Activated CD8-positive, alpha-beta T cell treated with anti-CD3 and anti-CD28 coated beads, Interleukin-2, amount 10 ng/mL, durations not matched to agents 7 days and 5 days (primary cell): ENCODE results near the gene COL4A3. TPM values are rescaled to one million over a fixed set of nuclear protein-coding genes. Genes with fewer than 3 reads are reported as not detected.
"Not testable (repeated sequence)": the region's sequence is repeated elsewhere in the genome, so short reads cannot be mapped to it uniquely, and the experiment has no call there.

Experiments
- ATAC-seq: fragments of 150-1000 bp; cut with Tn5 transposase; one replicate; pipeline ENCODE4 v1.10.0; 2021; ENCODE audit warnings: moderate library complexity
- CTCF ChIA-PET: fragments of 350-600 bp; sonication (Branson Sonifier 250); formaldehyde crosslinking; loops from one replicate; lab custom pipeline; 2021; ENCODE audit warnings: antibody characterized with exemption; lab: Charles Lee
- POLR2A ChIA-PET: fragments of 350-600 bp; sonication (Branson Sonifier 250); formaldehyde crosslinking; loops from one replicate; lab custom pipeline; 2021; ENCODE audit warnings: antibody characterized with exemption; lab: Charles Lee
- DNase-seq: peaks from one replicate; pipeline ENCODE4 v3.0.0-alpha.2; 2020
- H3K27ac Mint-ChIP-seq: one replicate; pipeline ENCODE4 v1.8.0; 2021; ENCODE audit warnings: mild to moderate bottlenecking, mixed read lengths
- H3K27me3 Mint-ChIP-seq: one replicate; pipeline ENCODE4 v1.8.0; 2021; ENCODE audit warnings: low read depth, mixed read lengths
- H3K36me3 Mint-ChIP-seq: one replicate; pipeline ENCODE4 v1.8.0; 2021; ENCODE audit warnings: low read depth, mixed read lengths
- H3K4me1 Mint-ChIP-seq: one replicate; pipeline ENCODE4 v1.8.0; 2021; ENCODE audit warnings: low read depth, mixed read lengths
- H3K4me3 Mint-ChIP-seq: one replicate; pipeline ENCODE4 v1.8.0; 2021; ENCODE audit warnings: mild to moderate bottlenecking, mixed read lengths
- H3K9me3 Mint-ChIP-seq: one replicate; pipeline ENCODE4 v1.8.0; 2022; ENCODE audit warnings: mixed read lengths; ENCODE audit not compliant: insufficient read depth
- total RNA-seq, 2 experiments: library from RNA; stranded (reverse); gene quantifications; one replicate each; pipeline ENCODE4 v1.2.3, GENCODE V29; 2021

The COL4A3 gene
- total RNA-seq, 2 experiments from 2014 or later: not detected

GRCh38 chr2:227161947-227162346 is 2.5 kb upstream of the COL4A3 start:
- peaks cover 72% of the 10 kb centered on the region for H3K27me3 Mint-ChIP-seq
- no peak overlapping the region for H3K27ac Mint-ChIP-seq
- peaks cover 9% of the 10 kb centered on the region for H3K4me1 Mint-ChIP-seq
- ChIA-PET POLR2A (no interaction called here), CTCF (no interaction called here)
- no peak overlapping the region for H3K4me3 Mint-ChIP-seq
- no peaks in the 10 kb centered on the region for H3K36me3 Mint-ChIP-seq
- ATAC-seq: no peak
- DNase-seq: no peak
- H3K9me3 Mint-ChIP-seq: no peaks in the 10 kb centered on the region

GRCh38 chr2:227163485-227163997 is 883 bp upstream of the COL4A3 start:
- H3K9me3 Mint-ChIP-seq: no peaks in the 10 kb centered on the region
- H3K27me3 Mint-ChIP-seq: peaks cover 74% of the 10 kb centered on the region

GRCh38 chr2:227164763-227165291 is 403 bp downstream of the COL4A3 start:
- Mint-ChIP-seq H3K4me1 (peaks cover 9% of the 10 kb centered on the region), H3K27me3 (peaks cover 66% of the 10 kb centered on the region), H3K4me3 (peak overlapping the region; percentile 58), H3K9me3 (no peaks in the 10 kb centered on the region), H3K36me3 (no peaks in the 10 kb centered on the region), H3K27ac (no peak overlapping the region)
- ATAC-seq (peak; percentile 69), DNase-seq (peak; percentile 48)
- ChIA-PET POLR2A (no interaction called here), CTCF (no interaction called here)

More at GRCh38 chr2:227163485-227163997, 883 bp upstream of the COL4A3 start:
- POLR2A ChIA-PET: no interaction called here
- Mint-ChIP-seq H3K4me1 (peaks cover 9% of the 10 kb centered on the region), H3K4me3 (peak overlapping the region; percentile 61), H3K27ac (no peak overlapping the region), H3K36me3 (no peaks in the 10 kb centered on the region)
- ATAC-seq (peak; percentile 8), DNase-seq (no peak)
- CTCF ChIA-PET: interaction anchor here (0.8 kb wide), 1 partner anchor 75 kb away, joined by 3 read pairs; no protein-coding TSS in a partner anchor

DNA sequence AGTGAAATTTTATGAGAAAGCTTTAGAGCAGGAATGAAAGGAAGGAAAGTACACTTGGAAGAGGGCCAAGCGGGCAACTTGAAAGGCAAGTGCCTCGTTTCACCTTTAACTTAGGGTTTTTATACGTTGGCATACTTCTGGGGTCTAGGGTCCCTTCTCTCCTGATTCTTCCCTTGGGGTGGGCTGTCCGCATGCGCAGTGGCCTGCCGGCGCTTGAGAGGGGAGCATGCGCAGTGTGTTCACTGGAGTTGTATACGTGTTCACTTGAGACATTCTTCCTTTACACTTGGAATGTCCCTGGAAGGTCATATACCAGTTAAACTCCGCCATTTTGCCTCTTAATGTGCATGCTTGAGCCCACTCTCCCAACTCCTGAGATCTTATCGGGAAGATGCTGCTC is 7.4 kb downstream of the COL4A3 start:
- H3K4me1 Mint-ChIP-seq, DNase-seq, H3K27ac Mint-ChIP-seq, H3K9me3 Mint-ChIP-seq, POLR2A ChIA-PET, H3K27me3 Mint-ChIP-seq, ATAC-seq, H3K4me3 Mint-ChIP-seq, H3K36me3 Mint-ChIP-seq, CTCF ChIA-PET: not testable (repeated sequence)

GRCh38 chr2:227177592-227178336 is 13.3 kb downstream of the COL4A3 start:
- no peak for DNase-seq
- Mint-ChIP-seq H3K36me3 (no peaks in the 10 kb centered on the region), H3K4me3 (no peak overlapping the region), H3K27ac (no peak overlapping the region), H3K9me3 (no peaks in the 10 kb centered on the region), H3K4me1 (no peaks in the 10 kb centered on the region), H3K27me3 (peaks cover 3% of the 10 kb centered on the region)
- ATAC-seq: no peak
- CTCF ChIA-PET: no interaction called here
- POLR2A ChIA-PET: no interaction called here

- Mint-ChIP-seq H3K27me3 (peaks cover 3% of the 10 kb centered on the region), H3K4me3 (no peak overlapping the region), H3K36me3 (no peaks in the 10 kb centered on the region), H3K4me1 (no peaks in the 10 kb centered on the region), H3K9me3 (no peaks in the 10 kb centered on the region), H3K27ac (no peak overlapping the region)
- CTCF ChIA-PET: no interaction called here
- DNase-seq (no peak), ATAC-seq (no peak)
- POLR2A ChIA-PET: no interaction called here
These were observed 15.7 kb downstream of the COL4A3 start for GRCh38 chr2:227179988-227180685.

DNA sequence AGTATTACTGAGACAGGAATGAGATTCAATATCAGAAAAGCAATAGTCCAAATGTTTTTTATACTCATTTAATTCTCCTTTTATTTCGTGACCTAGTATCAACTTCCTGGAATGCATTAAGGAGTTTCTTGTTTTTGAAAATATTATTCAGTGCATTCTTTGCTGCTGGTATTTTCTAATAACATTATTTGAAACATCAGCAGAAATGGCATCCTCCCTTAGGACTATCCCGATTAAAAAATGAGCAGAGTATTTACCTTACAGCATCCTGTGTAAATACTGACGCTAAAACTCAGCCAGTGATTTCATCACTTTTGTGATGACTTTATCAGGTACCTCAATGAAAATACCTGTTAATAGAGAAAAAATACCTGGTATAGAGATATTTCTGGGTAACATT is 16.3 kb downstream of the COL4A3 start:
- ChIA-PET POLR2A (no interaction called here), CTCF (no interaction called here)
- no peak for ATAC-seq
- Mint-ChIP-seq H3K4me3 (no peak overlapping the region), H3K4me1 (no peaks in the 10 kb centered on the region), H3K27me3 (peaks cover 3% of the 10 kb centered on the region), H3K27ac (no peak overlapping the region), H3K36me3 (no peaks in the 10 kb centered on the region), H3K9me3 (no peaks in the 10 kb centered on the region)
- DNase-seq: no peak

DNA sequence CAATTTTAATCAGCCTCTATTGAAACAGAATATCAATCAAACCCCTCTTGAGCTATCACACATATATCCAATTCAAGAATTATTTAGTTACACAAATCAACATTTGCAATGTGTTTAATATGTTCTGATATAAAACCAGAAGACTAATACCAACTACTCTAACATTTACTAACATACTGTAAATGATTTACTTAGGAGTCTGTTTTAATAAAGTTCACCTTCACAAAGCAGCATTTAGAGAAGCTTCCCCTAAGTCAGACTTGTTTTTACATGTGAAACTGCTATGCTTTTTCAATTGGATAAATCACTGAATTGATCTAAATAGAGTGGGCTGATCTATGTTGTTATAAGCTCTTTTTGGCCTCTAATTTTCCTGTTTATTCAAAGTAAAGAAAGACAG is 18.3 kb downstream of the COL4A3 start:
- ATAC-seq (no peak), DNase-seq (no peak)
- ChIA-PET POLR2A (no interaction called here), CTCF (interaction anchor here (1.1 kb wide), 1 partner anchor 56 kb away, joined by 3 read pairs; no protein-coding TSS in a partner anchor)
- Mint-ChIP-seq H3K27ac (no peak overlapping the region), H3K4me1 (no peaks in the 10 kb centered on the region), H3K4me3 (no peak overlapping the region), H3K27me3 (peaks cover 6% of the 10 kb centered on the region), H3K36me3 (no peaks in the 10 kb centered on the region), H3K9me3 (no peaks in the 10 kb centered on the region)

- POLR2A ChIA-PET: no interaction called here
- H3K27me3 Mint-ChIP-seq: peaks cover 8% of the 10 kb centered on the region
- no peak overlapping the region for H3K4me3 Mint-ChIP-seq
- H3K4me1 Mint-ChIP-seq: no peaks in the 10 kb centered on the region
- CTCF ChIA-PET: no interaction called here
- no peak for ATAC-seq
- H3K36me3 Mint-ChIP-seq: no peaks in the 10 kb centered on the region
- DNase-seq: no peak
- H3K9me3 Mint-ChIP-seq: no peaks in the 10 kb centered on the region
- H3K27ac Mint-ChIP-seq: no peak overlapping the region
These were observed 19.4 kb downstream of the COL4A3 start for GRCh38 chr2:227183657-227184367.

- ATAC-seq: no peak
- no peak for DNase-seq
- H3K27ac Mint-ChIP-seq: no peak overlapping the region
- H3K27me3 Mint-ChIP-seq: peaks cover 13% of the 10 kb centered on the region
- ChIA-PET CTCF (interaction anchor here (1.5 kb wide), 1 partner anchor 48 kb away, joined by 3 read pairs; no protein-coding TSS in a partner anchor), POLR2A (no interaction called here)
- no peaks in the 10 kb centered on the region for H3K9me3 Mint-ChIP-seq
- H3K4me3 Mint-ChIP-seq: no peak overlapping the region
- H3K36me3 Mint-ChIP-seq: no peaks in the 10 kb centered on the region
- no peaks in the 10 kb centered on the region for H3K4me1 Mint-ChIP-seq
These were observed 21.3 kb downstream of the COL4A3 start for GRCh38 chr2:227185615-227186232.

DNA sequence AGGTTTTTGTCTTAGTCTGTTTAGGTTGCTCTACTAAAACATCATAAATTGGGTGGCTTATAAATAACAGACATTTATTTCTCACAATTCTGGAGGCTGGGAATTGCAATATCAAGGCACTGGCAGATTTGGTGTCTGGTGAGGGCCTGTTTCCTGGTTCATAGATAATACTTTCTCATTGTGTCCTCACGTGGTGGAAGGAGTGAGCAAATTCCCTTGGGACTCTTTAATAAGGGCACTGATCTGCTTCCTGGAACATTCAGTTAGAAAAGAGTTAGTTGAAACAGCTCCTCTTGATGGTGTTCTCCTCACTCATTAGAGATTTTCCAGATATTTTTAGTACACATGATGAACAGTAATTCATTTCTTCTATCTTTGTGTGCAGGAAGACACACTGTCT is 22.3 kb downstream of the COL4A3 start:
- Mint-ChIP-seq H3K36me3 (no peaks in the 10 kb centered on the region), H3K4me3 (no peak overlapping the region), H3K27me3 (peaks cover 13% of the 10 kb centered on the region), H3K4me1 (no peaks in the 10 kb centered on the region), H3K9me3 (no peaks in the 10 kb centered on the region), H3K27ac (no peak overlapping the region)
- DNase-seq (no peak), ATAC-seq (no peak)
- ChIA-PET CTCF (interaction anchor here (1.5 kb wide), 1 partner anchor 49 kb away, joined by 3 read pairs; no protein-coding TSS in a partner anchor), POLR2A (no interaction called here)
